Measurements from ENCODE around the gene LAMA4.

LAMA4 gene

DNA sequence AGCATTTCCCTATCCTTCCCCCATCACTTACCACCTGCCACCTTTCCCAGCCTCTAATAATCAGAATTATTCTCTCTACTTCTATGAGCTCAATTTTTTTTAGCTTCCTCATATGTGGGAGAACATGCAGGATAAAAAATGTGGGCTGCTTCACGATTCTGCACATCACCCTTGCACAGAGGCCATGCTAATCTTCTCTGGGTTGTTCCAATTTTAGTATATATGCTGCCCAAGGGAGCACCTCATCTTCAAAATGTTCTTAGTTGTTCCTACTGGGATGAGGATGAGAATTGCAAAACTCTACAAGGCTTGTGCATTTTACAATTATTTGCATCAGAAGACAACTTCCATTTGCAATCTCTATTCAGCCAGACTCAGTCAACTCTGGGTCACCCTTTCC is 58.1 kb downstream of the LAMA4 start:
- Histone ChIP-seq H3K4me2 (ENCODE audit: insufficient read depth, low read length, poor library complexity, severe bottlenecking) (no peak overlapping the region), H3K9ac (ENCODE audit: low read depth, low read length, poor library complexity) (no peak overlapping the region), H2BK15ac (ENCODE audit: low read length) (no peak overlapping the region), H2BK5ac (ENCODE audit: low read length) (no peak overlapping the region), H3K18ac (ENCODE audit: low read length) (no peak overlapping the region), H2AK5ac (ENCODE audit: low read depth, low read length) (no peak overlapping the region), H3K23ac (ENCODE audit: low read depth, low read length, poor library complexity) (no peak overlapping the region), H2BK12ac (ENCODE audit: low read length) (no peak overlapping the region), H3K4me3 (ENCODE audit: low read length in 2 of 2) (no peak overlapping the region), H3K14ac (ENCODE audit: low read length) (no peak overlapping the region), H3K4ac (ENCODE audit: low read length) (no peak overlapping the region), H2AFZ (ENCODE audit: low read length) (no peak overlapping the region), H4K8ac (ENCODE audit: low read depth, low read length) (no peak overlapping the region), H3K4me1 (ENCODE audit: control insufficient read depth in 2 of 2, insufficient read depth in 1 of 2, low read depth in 1 of 2, low read length in 2 of 2) (peaks cover 2 to 4% of the 10 kb centered on the region in 2 donors), H3K36me3 (replicated peaks in 1 of 2; ENCODE audit: control insufficient read depth in 2 of 2, insufficient read depth in 2 of 2, low read length in 2 of 2) (no peaks in the 10 kb centered on the region), H3K27me3 (ENCODE audit: control insufficient read depth in 3 of 3, insufficient read depth in 3 of 3, low read depth in 1 of 3, low read length in 3 of 3) (no peaks in the 10 kb centered on the region), H4K91ac (ENCODE audit: low read depth, low read length, poor library complexity) (no peak overlapping the region), H3K79me1 (ENCODE audit: low read depth, low read length) (no peaks in the 10 kb centered on the region), H2BK120ac (ENCODE audit: low read depth, low read length) (no peak overlapping the region), H3K27ac (replicated peaks; ENCODE audit: low read length) (no peak overlapping the region), H3K9me3 (replicated peaks in 1 of 2; ENCODE audit: control insufficient read depth in 2 of 2, insufficient read depth in 1 of 2, low read depth in 1 of 2, low read length in 2 of 2) (no peaks in the 10 kb centered on the region)
- no peak for DNase-seq (ENCODE audit: low spot score)
- no CpG with 5 or more reads among the region's 1 CpG for WGBS, 2 donors (ENCODE audit: extremely low coverage in 2 of 2, insufficient read length in 2 of 2, insufficient replicate concordance in 1 of 2)

DNA sequence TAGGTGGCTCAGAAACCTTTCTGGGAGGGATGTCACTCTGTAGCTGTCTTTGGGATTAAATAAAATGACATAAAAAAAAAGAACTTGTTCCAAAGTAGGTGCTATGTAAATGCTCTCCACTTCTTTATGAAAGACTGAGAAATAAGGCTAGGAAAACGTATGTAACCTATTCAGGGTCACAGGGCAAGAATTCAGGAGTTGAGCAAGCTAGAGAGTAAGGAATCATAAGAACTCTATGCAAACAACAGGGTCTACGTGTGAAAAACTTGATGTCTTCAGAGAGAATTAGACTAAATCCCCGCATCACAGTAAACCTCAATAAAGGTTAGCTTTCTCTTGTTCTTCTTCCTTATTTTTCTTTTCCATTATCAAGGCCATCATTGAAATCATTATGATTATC is 59.2 kb downstream of the LAMA4 start:
- Histone ChIP-seq H2BK15ac (ENCODE audit: low read length) (no peak overlapping the region), H4K91ac (ENCODE audit: low read depth, low read length, poor library complexity) (no peak overlapping the region), H3K23ac (ENCODE audit: low read depth, low read length, poor library complexity) (no peak overlapping the region), H3K27me3 (ENCODE audit: control insufficient read depth in 3 of 3, insufficient read depth in 3 of 3, low read depth in 1 of 3, low read length in 3 of 3) (no peaks in the 10 kb centered on the region), H2BK5ac (ENCODE audit: low read length) (no peak overlapping the region), H3K14ac (ENCODE audit: low read length) (no peak overlapping the region), H3K9ac (ENCODE audit: low read depth, low read length, poor library complexity) (no peak overlapping the region), H3K18ac (ENCODE audit: low read length) (no peak overlapping the region), H2BK120ac (ENCODE audit: low read depth, low read length) (no peak overlapping the region), H3K4me1 (ENCODE audit: control insufficient read depth in 2 of 2, insufficient read depth in 1 of 2, low read depth in 1 of 2, low read length in 2 of 2) (peaks cover 2 to 4% of the 10 kb centered on the region in 2 donors), H3K36me3 (replicated peaks in 1 of 2; ENCODE audit: control insufficient read depth in 2 of 2, insufficient read depth in 2 of 2, low read length in 2 of 2) (no peaks in the 10 kb centered on the region), H3K4me3 (ENCODE audit: low read length in 2 of 2) (no peak overlapping the region), H3K27ac (replicated peaks; ENCODE audit: low read length) (no peak overlapping the region), H2AFZ (ENCODE audit: low read length) (no peak overlapping the region), H2BK12ac (ENCODE audit: low read length) (no peak overlapping the region), H3K79me1 (ENCODE audit: low read depth, low read length) (no peaks in the 10 kb centered on the region), H4K8ac (ENCODE audit: low read depth, low read length) (no peak overlapping the region), H3K4ac (ENCODE audit: low read length) (no peak overlapping the region), H3K4me2 (ENCODE audit: insufficient read depth, low read length, poor library complexity, severe bottlenecking) (no peak overlapping the region), H3K9me3 (replicated peaks in 1 of 2; ENCODE audit: control insufficient read depth in 2 of 2, insufficient read depth in 1 of 2, low read depth in 1 of 2, low read length in 2 of 2) (no peaks in the 10 kb centered on the region), H2AK5ac (ENCODE audit: low read depth, low read length) (no peak overlapping the region)
- no peak for DNase-seq (ENCODE audit: low spot score)
- no CpG with 5 or more reads among the region's 3 CpGs for WGBS, 2 donors (ENCODE audit: extremely low coverage in 2 of 2, insufficient read length in 2 of 2, insufficient replicate concordance in 1 of 2)

DNA sequence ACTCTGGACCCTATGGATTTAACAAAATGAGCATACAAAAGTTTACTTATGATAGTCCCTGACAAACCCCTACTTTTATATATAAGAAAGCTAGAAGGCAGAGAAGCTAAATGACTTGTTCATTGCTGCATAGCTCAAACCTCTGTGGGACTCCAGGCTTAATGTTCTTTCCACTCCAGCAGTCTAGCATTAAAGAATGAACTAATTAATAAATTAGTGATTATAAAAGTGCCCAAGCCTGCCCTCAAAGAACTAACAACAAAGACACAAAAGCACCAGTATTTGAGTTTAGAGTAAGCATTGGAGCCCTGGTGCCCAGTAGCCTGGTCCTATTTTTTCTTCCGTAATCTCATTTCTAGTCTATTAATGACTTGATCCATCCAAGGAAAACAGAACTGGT is 59.9 kb downstream of the LAMA4 start:
- H3K4me1 ChIP-seq (ENCODE audit: control insufficient read depth in 2 of 2, insufficient read depth in 1 of 2, low read depth in 1 of 2, low read length in 2 of 2), result peaks cover 2 to 4% of the 10 kb centered on the region in 2 donors

DNA sequence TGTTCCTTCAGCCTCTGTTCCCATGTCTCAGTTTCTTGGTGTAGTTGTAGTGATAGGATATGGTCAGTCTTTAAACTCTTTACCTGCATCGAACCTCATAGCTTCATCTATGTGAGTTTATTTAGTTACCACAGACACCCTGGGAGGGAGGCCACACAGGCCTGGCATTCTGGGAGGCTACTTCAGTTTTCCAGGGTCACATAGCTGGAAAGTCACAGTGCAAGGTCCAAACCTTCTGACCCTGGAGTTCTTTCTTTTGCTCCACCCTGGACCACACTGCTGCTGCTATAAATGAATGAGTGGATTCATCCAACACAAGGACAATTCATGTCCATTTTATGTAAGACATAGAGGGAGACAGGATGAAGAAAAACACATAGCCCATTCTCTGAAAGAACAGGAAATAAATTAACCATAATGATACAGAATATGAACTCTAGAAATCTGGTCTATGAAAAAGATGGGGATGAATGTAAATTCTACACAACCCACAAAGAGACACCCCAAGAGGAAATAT is 60.8 kb downstream of the LAMA4 start:
- no peak overlapping the region for H3K4me2 ChIP-seq (ENCODE audit: insufficient read depth, low read length, poor library complexity, severe bottlenecking)
- peaks cover 2 to 4% of the 10 kb centered on the region in 2 donors for H3K4me1 ChIP-seq (ENCODE audit: control insufficient read depth in 2 of 2, insufficient read depth in 1 of 2, low read depth in 1 of 2, low read length in 2 of 2)
- H3K36me3 ChIP-seq (replicated peaks in 1 of 2; ENCODE audit: control insufficient read depth in 2 of 2, insufficient read depth in 2 of 2, low read length in 2 of 2), result no peaks in the 10 kb centered on the region
- no peak overlapping the region for H2AK5ac ChIP-seq (ENCODE audit: low read depth, low read length)
- H3K4ac ChIP-seq (ENCODE audit: low read length), result no peak overlapping the region
- no peak overlapping the region for H3K14ac ChIP-seq (ENCODE audit: low read length)
- no peak overlapping the region for H3K27ac ChIP-seq (replicated peaks; ENCODE audit: low read length)
- no CpG with 5 or more reads among the region's 1 CpG for WGBS, 2 donors (ENCODE audit: extremely low coverage in 2 of 2, insufficient read length in 2 of 2, insufficient replicate concordance in 1 of 2)
- no peak overlapping the region for H2BK5ac ChIP-seq (ENCODE audit: low read length)
- H2BK120ac ChIP-seq (ENCODE audit: low read depth, low read length), result no peak overlapping the region
- no peaks in the 10 kb centered on the region for H3K9me3 ChIP-seq (replicated peaks in 1 of 2; ENCODE audit: control insufficient read depth in 2 of 2, insufficient read depth in 1 of 2, low read depth in 1 of 2, low read length in 2 of 2)
- H3K23ac ChIP-seq (ENCODE audit: low read depth, low read length, poor library complexity), result no peak overlapping the region
- H2BK15ac ChIP-seq (ENCODE audit: low read length), result no peak overlapping the region
- H3K18ac ChIP-seq (ENCODE audit: low read length), result no peak overlapping the region
- H3K79me1 ChIP-seq (ENCODE audit: low read depth, low read length), result no peaks in the 10 kb centered on the region
- H2BK12ac ChIP-seq (ENCODE audit: low read length), result no peak overlapping the region
- H4K91ac ChIP-seq (ENCODE audit: low read depth, low read length, poor library complexity), result no peak overlapping the region
- H3K4me3 ChIP-seq (ENCODE audit: low read length in 2 of 2), result no peak overlapping the region
- no peak overlapping the region for H3K9ac ChIP-seq (ENCODE audit: low read depth, low read length, poor library complexity)
- no peak for DNase-seq (ENCODE audit: low spot score)
- H2AFZ ChIP-seq (ENCODE audit: low read length), result no peak overlapping the region
- H3K27me3 ChIP-seq (ENCODE audit: control insufficient read depth in 3 of 3, insufficient read depth in 3 of 3, low read depth in 1 of 3, low read length in 3 of 3), result no peaks in the 10 kb centered on the region
- no peak overlapping the region for H4K8ac ChIP-seq (ENCODE audit: low read depth, low read length)

More for the DNA sequence above, 59.9 kb downstream of the LAMA4 start:
- Histone ChIP-seq H3K18ac (ENCODE audit: low read length) (no peak overlapping the region), H3K4me2 (ENCODE audit: insufficient read depth, low read length, poor library complexity, severe bottlenecking) (no peak overlapping the region), H3K79me1 (ENCODE audit: low read depth, low read length) (no peaks in the 10 kb centered on the region), H3K27me3 (ENCODE audit: control insufficient read depth in 3 of 3, insufficient read depth in 3 of 3, low read depth in 1 of 3, low read length in 3 of 3) (no peaks in the 10 kb centered on the region), H2BK120ac (ENCODE audit: low read depth, low read length) (no peak overlapping the region), H2AK5ac (ENCODE audit: low read depth, low read length) (no peak overlapping the region), H3K23ac (ENCODE audit: low read depth, low read length, poor library complexity) (no peak overlapping the region), H3K9me3 (replicated peaks in 1 of 2; ENCODE audit: control insufficient read depth in 2 of 2, insufficient read depth in 1 of 2, low read depth in 1 of 2, low read length in 2 of 2) (no peaks in the 10 kb centered on the region), H3K4me3 (ENCODE audit: low read length in 2 of 2) (no peak overlapping the region), H3K27ac (replicated peaks; ENCODE audit: low read length) (no peak overlapping the region), H3K4ac (ENCODE audit: low read length) (no peak overlapping the region), H3K36me3 (replicated peaks in 1 of 2; ENCODE audit: control insufficient read depth in 2 of 2, insufficient read depth in 2 of 2, low read length in 2 of 2) (no peaks in the 10 kb centered on the region), H3K14ac (ENCODE audit: low read length) (no peak overlapping the region), H2BK15ac (ENCODE audit: low read length) (no peak overlapping the region), H4K91ac (ENCODE audit: low read depth, low read length, poor library complexity) (no peak overlapping the region), H2BK12ac (ENCODE audit: low read length) (no peak overlapping the region), H2BK5ac (ENCODE audit: low read length) (no peak overlapping the region), H4K8ac (ENCODE audit: low read depth, low read length) (no peak overlapping the region), H3K9ac (ENCODE audit: low read depth, low read length, poor library complexity) (no peak overlapping the region), H2AFZ (ENCODE audit: low read length) (no peak overlapping the region)
- DNase-seq (ENCODE audit: low spot score), result no peak
- WGBS, 2 donors (ENCODE audit: extremely low coverage in 2 of 2, insufficient read length in 2 of 2, insufficient replicate concordance in 1 of 2), result no CpG with 5 or more reads among the region's 1 CpG

Measured in neuronal stem cell (in vitro differentiated cells).